HepG2 (cell line): ENCODE data around the gene GNMT. TPM values are rescaled to one million over a fixed set of nuclear protein-coding genes. Genes with fewer than 3 reads are reported as not detected.
A peak's percentile ranks its signal among the peaks of the same experiment; 100 is the strongest.

Experiments
- ATM ChIP-seq: fragments of 450-650 bp; IDR thresholded peaks from 2 replicates; pipeline ENCODE4 v1.7.1; 2017; ENCODE audit warnings: mild to moderate bottlenecking, borderline replicate concordance
- DNMT3B ChIP-seq: conservative IDR thresholded peaks from 2 replicates; pipeline ENCODE4 v1.6.1; 2016; ENCODE audit warnings: missing biosample characterization, control low read depth
- PLRG1 ChIP-seq: fragments of 450-650 bp; conservative IDR thresholded peaks from 2 replicates; pipeline ENCODE4 v1.6.1; 2016
- ZNF124 ChIP-seq: sonication (generic); formaldehyde crosslinking; IDR thresholded peaks from 2 replicates; pipeline ENCODE4 v1.4.0; 2020; ENCODE audit warnings: missing genetic modification reagents
- ZNF234 ChIP-seq: sonication (generic); formaldehyde crosslinking; conservative IDR thresholded peaks from 2 replicates; pipeline ENCODE4 v1.5.1; 2020; ENCODE audit warnings: mild to moderate bottlenecking, missing genetic modification reagents
- ZNF3 ChIP-seq: IDR thresholded peaks from 2 replicates; pipeline ENCODE4 v1.7.0; 2017; ENCODE audit warnings: inconsistent platforms
- ZNF451 ChIP-seq: sonication (generic); formaldehyde crosslinking; IDR thresholded peaks from 2 replicates; pipeline ENCODE4 v1.5.0; 2020; ENCODE audit warnings: mild to moderate bottlenecking, missing genetic modification reagents
- ZNF503 ChIP-seq: sonication (generic); formaldehyde crosslinking; IDR thresholded peaks from 2 replicates; pipeline ENCODE4 v1.4.0; 2020; ENCODE audit warnings: missing genetic modification reagents
- ZNF615 ChIP-seq: sonication (generic); formaldehyde crosslinking; IDR thresholded peaks from 2 replicates; pipeline ENCODE4 v1.5.0; 2020; ENCODE audit warnings: mild to moderate bottlenecking, missing genetic modification reagents, borderline replicate concordance
- ZNF792 ChIP-seq: IDR thresholded peaks from 2 replicates; pipeline ENCODE4 v1.6.1; 2016
- ZZZ3 ChIP-seq: sonication (generic); formaldehyde crosslinking; IDR thresholded peaks from 2 replicates; pipeline ENCODE4 v1.4.0; 2020; ENCODE audit warnings: missing genetic modification reagents, mild to moderate bottlenecking, borderline replicate concordance
- polyA plus RNA-seq, 8 experiments: library from polyadenylated mRNA; depleted of rRNA in 3 of 8; stranded (reverse) in 7 of 8; unstranded in 1 of 8; fragments of >200 nt; fragmentation: Illumina TruSeq in 4 of 8; extraction: Trizol in 4 of 8; gene quantifications; 2 replicates each; pipeline versions ENCODE4 v1.2.1 to v1.2.3, GENCODE V29; 2011 to 2016; ENCODE audit warnings: low read depth in 4 of 8, missing spikeins in 1 of 8, mixed read lengths in 1 of 8; ENCODE audit not compliant: insufficient read depth in 1 of 8
- total RNA-seq, 5 experiments: library from RNA; depleted of rRNA; stranded (reverse); fragments of >200 nt; fragmentation: Illumina TruSeq; extraction: Trizol; gene quantifications; 2 replicates each; pipeline ENCODE4 v1.2.3, GENCODE V29; 2016; ENCODE audit warnings: low read depth in 1 of 5
- TF ChIP-seq, protein P1 (sequence below): IDR thresholded peaks from 2 replicates; pipeline ENCODE4 v1.6.1; 2016; ENCODE audit warnings: control low read depth
- TF ChIP-seq, protein P2 (sequence below): sonication (generic); formaldehyde crosslinking; conservative IDR thresholded peaks from 2 replicates; pipeline ENCODE4 v1.8.0; 2022; ENCODE audit warnings: low read depth, missing genetic modification reagents
- TF ChIP-seq, protein P3 (sequence below): sonication (generic); formaldehyde crosslinking; IDR thresholded peaks from 2 replicates; pipeline ENCODE4 v1.4.0; 2020; ENCODE audit warnings: mild to moderate bottlenecking, missing genetic modification reagents
- TF ChIP-seq, protein P4 (sequence below): sonication (generic); formaldehyde crosslinking; IDR thresholded peaks from 2 replicates; pipeline ENCODE4 v1.5.0; 2020; ENCODE audit warnings: missing genetic modification reagents
- TF ChIP-seq, protein P5 (sequence below): sonication (generic); formaldehyde crosslinking; IDR thresholded peaks from 2 replicates; pipeline ENCODE4 v1.8.0; 2022; ENCODE audit warnings: missing genetic modification reagents, mild to moderate bottlenecking, moderate library complexity, borderline replicate concordance

Gene GNMT
- total and polyA plus RNA-seq, 2 of the 13 experiments (the other 11 are each of a cell fraction or from before 2014, with no cell fraction given), result 2.8 to 7.0 TPM

- TF ChIP-seq ZNF124 (CRISPR knock-in tag), result peak; percentile 97
- peak; percentile 93 for TF ChIP-seq ZNF792 (CRISPR knock-in tag)
- no peak for TF ChIP-seq ATM
- peak; percentile 97; the same call in 1 of the 2 replicates for TF ChIP-seq ZNF615 (CRISPR knock-in tag)
- TF ChIP-seq, protein P1, sequence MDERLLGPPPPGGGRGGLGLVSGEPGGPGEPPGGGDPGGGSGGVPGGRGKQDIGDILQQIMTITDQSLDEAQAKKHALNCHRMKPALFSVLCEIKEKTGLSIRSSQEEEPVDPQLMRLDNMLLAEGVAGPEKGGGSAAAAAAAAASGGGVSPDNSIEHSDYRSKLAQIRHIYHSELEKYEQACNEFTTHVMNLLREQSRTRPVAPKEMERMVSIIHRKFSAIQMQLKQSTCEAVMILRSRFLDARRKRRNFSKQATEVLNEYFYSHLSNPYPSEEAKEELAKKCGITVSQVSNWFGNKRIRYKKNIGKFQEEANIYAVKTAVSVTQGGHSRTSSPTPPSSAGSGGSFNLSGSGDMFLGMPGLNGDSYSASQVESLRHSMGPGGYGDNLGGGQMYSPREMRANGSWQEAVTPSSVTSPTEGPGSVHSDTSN (CRISPR knock-in tag), result no peak
- peak; percentile 96 for TF ChIP-seq ZNF451 (CRISPR knock-in tag)
- no peak for TF ChIP-seq PLRG1
- TF ChIP-seq, protein P2, sequence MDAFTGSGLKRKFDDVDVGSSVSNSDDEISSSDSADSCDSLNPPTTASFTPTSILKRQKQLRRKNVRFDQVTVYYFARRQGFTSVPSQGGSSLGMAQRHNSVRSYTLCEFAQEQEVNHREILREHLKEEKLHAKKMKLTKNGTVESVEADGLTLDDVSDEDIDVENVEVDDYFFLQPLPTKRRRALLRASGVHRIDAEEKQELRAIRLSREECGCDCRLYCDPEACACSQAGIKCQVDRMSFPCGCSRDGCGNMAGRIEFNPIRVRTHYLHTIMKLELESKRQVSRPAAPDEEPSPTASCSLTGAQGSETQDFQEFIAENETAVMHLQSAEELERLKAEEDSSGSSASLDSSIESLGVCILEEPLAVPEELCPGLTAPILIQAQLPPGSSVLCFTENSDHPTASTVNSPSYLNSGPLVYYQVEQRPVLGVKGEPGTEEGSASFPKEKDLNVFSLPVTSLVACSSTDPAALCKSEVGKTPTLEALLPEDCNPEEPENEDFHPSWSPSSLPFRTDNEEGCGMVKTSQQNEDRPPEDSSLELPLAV (CRISPR knock-in tag), result peak; percentile 95
- peak; percentile 99 for TF ChIP-seq ZNF234
- TF ChIP-seq ZNF3 (CRISPR knock-in tag), result 0 out of 2 replicates have a peak, but pooled peaks have one; percentile 54
- TF ChIP-seq, protein P3, sequence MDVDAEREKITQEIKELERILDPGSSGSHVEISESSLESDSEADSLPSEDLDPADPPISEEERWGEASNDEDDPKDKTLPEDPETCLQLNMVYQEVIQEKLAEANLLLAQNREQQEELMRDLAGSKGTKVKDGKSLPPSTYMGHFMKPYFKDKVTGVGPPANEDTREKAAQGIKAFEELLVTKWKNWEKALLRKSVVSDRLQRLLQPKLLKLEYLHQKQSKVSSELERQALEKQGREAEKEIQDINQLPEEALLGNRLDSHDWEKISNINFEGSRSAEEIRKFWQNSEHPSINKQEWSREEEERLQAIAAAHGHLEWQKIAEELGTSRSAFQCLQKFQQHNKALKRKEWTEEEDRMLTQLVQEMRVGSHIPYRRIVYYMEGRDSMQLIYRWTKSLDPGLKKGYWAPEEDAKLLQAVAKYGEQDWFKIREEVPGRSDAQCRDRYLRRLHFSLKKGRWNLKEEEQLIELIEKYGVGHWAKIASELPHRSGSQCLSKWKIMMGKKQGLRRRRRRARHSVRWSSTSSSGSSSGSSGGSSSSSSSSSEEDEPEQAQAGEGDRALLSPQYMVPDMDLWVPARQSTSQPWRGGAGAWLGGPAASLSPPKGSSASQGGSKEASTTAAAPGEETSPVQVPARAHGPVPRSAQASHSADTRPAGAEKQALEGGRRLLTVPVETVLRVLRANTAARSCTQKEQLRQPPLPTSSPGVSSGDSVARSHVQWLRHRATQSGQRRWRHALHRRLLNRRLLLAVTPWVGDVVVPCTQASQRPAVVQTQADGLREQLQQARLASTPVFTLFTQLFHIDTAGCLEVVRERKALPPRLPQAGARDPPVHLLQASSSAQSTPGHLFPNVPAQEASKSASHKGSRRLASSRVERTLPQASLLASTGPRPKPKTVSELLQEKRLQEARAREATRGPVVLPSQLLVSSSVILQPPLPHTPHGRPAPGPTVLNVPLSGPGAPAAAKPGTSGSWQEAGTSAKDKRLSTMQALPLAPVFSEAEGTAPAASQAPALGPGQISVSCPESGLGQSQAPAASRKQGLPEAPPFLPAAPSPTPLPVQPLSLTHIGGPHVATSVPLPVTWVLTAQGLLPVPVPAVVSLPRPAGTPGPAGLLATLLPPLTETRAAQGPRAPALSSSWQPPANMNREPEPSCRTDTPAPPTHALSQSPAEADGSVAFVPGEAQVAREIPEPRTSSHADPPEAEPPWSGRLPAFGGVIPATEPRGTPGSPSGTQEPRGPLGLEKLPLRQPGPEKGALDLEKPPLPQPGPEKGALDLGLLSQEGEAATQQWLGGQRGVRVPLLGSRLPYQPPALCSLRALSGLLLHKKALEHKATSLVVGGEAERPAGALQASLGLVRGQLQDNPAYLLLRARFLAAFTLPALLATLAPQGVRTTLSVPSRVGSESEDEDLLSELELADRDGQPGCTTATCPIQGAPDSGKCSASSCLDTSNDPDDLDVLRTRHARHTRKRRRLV (CRISPR knock-in tag), result peak; percentile 96
- TF ChIP-seq, protein P4, sequence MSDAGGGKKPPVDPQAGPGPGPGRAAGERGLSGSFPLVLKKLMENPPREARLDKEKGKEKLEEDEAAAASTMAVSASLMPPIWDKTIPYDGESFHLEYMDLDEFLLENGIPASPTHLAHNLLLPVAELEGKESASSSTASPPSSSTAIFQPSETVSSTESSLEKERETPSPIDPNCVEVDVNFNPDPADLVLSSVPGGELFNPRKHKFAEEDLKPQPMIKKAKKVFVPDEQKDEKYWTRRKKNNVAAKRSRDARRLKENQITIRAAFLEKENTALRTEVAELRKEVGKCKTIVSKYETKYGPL (CRISPR knock-in tag), result peak; percentile 64; the same call in 1 of the 2 replicates
- peak; percentile 86 for TF ChIP-seq ZNF503 (CRISPR knock-in tag)
- TF ChIP-seq ZZZ3 (CRISPR knock-in tag), result peak; percentile 82; the same call in 1 of the 2 replicates
- TF ChIP-seq DNMT3B (CRISPR knock-in tag), result no peak; the same call in 1 of the 2 replicates
- TF ChIP-seq, protein P5, sequence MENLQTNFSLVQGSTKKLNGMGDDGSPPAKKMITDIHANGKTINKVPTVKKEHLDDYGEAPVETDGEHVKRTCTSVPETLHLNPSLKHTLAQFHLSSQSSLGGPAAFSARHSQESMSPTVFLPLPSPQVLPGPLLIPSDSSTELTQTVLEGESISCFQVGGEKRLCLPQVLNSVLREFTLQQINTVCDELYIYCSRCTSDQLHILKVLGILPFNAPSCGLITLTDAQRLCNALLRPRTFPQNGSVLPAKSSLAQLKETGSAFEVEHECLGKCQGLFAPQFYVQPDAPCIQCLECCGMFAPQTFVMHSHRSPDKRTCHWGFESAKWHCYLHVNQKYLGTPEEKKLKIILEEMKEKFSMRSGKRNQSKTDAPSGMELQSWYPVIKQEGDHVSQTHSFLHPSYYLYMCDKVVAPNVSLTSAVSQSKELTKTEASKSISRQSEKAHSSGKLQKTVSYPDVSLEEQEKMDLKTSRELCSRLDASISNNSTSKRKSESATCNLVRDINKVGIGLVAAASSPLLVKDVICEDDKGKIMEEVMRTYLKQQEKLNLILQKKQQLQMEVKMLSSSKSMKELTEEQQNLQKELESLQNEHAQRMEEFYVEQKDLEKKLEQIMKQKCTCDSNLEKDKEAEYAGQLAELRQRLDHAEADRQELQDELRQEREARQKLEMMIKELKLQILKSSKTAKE (CRISPR knock-in tag), result peak; percentile 95
Observed at GRCh38 chr6:42928986-42929820, 31.4 kb upstream of the GNMT start, which contains the start of gene CNPY3 (continued).
